ENCODE data around the gene ABLIM1.

GRCh38 chr10:114397651-114398145 is 260.4 kb downstream of the ABLIM1 start:
- TF ChIP-seq POLR2A (IDR thresholded peaks at IDR 0.05), result no peak
- TF ChIP-seq CTCF (IDR thresholded peaks at IDR 0.05), result no peak
